SJCRH30 (cell line): ENCODE measurements around the gene CKAP2L. TPM values are rescaled to one million over a fixed set of nuclear protein-coding genes. Genes with fewer than 3 reads are reported as not detected.
"Not testable (repeated sequence)": the region's sequence is repeated elsewhere in the genome, so short reads cannot be mapped to it uniquely, and the experiment has no call there.

Experiments
- DNase-seq, 2 experiments: peaks; one replicate each; pipeline ENCODE4 v3.0.0-alpha.2; 2015 to 2020
- H3K27ac ChIP-seq: fragments of 250-450 bp; sonication (Bioruptor Pico); 2 replicates; pipeline ENCODE4 v1.5.1; 2020; ENCODE audit warnings: mild to moderate bottlenecking, moderate library complexity
- H3K27me3 ChIP-seq: fragments of 250-450 bp; sonication (Bioruptor Pico); 2 replicates; pipeline ENCODE4 v1.5.1; 2020; ENCODE audit warnings: mild to moderate bottlenecking, moderate library complexity
- H3K36me3 ChIP-seq: fragments of 250-450 bp; sonication (Bioruptor Pico); 2 replicates; pipeline ENCODE4 v1.5.1; 2020; ENCODE audit warnings: mild to moderate bottlenecking, moderate library complexity
- H3K4me1 ChIP-seq: fragments of 250-450 bp; sonication (Bioruptor Pico); 2 replicates; pipeline ENCODE4 v1.5.1; 2020; ENCODE audit warnings: mild to moderate bottlenecking, moderate library complexity
- H3K4me3 ChIP-seq: fragments of 250-450 bp; sonication (Bioruptor Pico); 2 replicates; pipeline ENCODE4 v1.5.1; 2020; ENCODE audit warnings: mild to moderate bottlenecking, moderate library complexity
- H3K9me3 ChIP-seq: fragments of 250-450 bp; sonication (Bioruptor Pico); replicated peaks from 2 replicates; pipeline ENCODE4 v1.5.1; 2020; ENCODE audit warnings: mild to moderate bottlenecking, moderate library complexity
- total RNA-seq: library from RNA; depleted of rRNA; stranded (reverse); fragments of >200 nt; shearing (Covaris generic); gene quantifications from 2 replicates; pipeline ENCODE4 v1.2.3, GENCODE V29; 2014

Gene CKAP2L
- total RNA-seq, 1 experiment from 2014 or later = 33.7 TPM

- not testable (repeated sequence) for H3K36me3 ChIP-seq, H3K9me3 ChIP-seq, DNase-seq, H3K27me3 ChIP-seq, H3K27ac ChIP-seq, H3K4me3 ChIP-seq, H3K4me1 ChIP-seq
Observed at GRCh38 chr2:112716826-112717352, 47.5 kb downstream of the CKAP2L start.

DNA sequence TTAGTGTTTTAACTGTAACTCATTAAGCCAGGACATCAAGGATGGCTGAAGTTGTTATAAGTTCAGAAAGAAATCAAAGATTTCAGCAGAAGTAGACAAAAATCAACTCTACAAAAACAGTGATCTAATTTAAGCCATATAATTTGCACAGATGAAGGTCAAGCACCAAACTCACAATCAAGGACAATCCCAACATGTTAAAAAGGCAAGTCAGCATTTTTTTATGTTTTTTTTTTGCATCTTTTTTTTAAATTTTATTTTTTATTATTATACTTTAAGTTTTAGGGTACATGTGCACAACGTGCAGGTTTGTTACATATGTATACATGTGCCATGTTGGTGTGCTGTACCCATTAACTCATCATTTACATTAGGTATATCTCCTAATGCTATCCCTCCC, 48.3 kb downstream of the CKAP2L start:
- not testable (repeated sequence) for H3K27me3 ChIP-seq, H3K36me3 ChIP-seq, DNase-seq, H3K4me1 ChIP-seq, H3K9me3 ChIP-seq, H3K4me3 ChIP-seq, H3K27ac ChIP-seq

DNA sequence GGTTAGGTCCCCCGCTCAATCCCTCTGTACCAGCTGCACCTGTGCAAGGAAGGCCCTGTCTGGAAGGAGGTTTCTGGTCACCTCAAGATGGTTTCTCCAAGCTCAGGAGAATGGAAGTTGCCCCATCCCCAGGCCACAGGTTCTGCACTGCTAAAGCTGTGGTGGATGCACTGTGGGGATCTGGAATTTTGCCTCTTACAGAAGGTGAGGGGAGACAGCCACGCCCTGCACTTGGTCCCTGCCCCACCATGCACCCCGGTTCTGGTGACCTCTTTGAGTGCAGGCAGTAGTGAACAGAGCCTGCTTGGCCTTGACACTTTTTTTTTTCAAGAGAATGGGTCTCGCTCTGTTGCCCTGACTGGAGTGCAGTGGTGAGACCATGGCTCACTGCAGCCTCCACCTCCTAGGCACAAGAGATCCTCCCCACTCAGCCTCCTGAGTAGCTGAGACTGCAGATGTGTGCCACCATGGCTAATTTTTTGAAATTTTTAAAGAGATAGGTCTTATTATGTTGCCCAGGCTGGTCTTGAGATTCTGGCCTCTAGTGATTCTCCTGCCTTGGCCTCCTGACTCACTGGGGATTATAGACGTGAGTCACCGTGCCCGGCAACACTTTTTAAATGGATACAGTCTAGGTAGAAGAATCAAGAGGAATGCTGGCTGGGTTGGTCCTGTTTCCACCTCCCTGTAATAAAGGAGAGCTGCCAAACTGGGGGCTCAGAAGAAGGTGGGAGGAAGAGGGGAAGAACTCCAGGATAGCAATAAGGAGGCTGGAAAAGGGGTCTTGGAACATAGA, 49.4 kb downstream of the CKAP2L start:
- no peak overlapping the region for H3K27ac ChIP-seq
- H3K27me3 ChIP-seq = no peaks in the 10 kb centered on the region; the same call in 1 of the 2 replicates
- no peak for DNase-seq
- H3K36me3 ChIP-seq = no peaks in the 10 kb centered on the region
- H3K4me3 ChIP-seq = no peak overlapping the region
- no peaks in the 10 kb centered on the region for H3K9me3 ChIP-seq
- H3K4me1 ChIP-seq = no peaks in the 10 kb centered on the region

GRCh38 chr2:112714331-112714730, 50.1 kb downstream of the CKAP2L start:
- no peak overlapping the region for H3K4me3 ChIP-seq
- no peaks in the 10 kb centered on the region; the same call in 1 of the 2 replicates for H3K27me3 ChIP-seq
- no peak for DNase-seq
- H3K27ac ChIP-seq = no peak overlapping the region
- H3K36me3 ChIP-seq = no peaks in the 10 kb centered on the region
- H3K9me3 ChIP-seq = no peaks in the 10 kb centered on the region
- no peaks in the 10 kb centered on the region for H3K4me1 ChIP-seq

DNA sequence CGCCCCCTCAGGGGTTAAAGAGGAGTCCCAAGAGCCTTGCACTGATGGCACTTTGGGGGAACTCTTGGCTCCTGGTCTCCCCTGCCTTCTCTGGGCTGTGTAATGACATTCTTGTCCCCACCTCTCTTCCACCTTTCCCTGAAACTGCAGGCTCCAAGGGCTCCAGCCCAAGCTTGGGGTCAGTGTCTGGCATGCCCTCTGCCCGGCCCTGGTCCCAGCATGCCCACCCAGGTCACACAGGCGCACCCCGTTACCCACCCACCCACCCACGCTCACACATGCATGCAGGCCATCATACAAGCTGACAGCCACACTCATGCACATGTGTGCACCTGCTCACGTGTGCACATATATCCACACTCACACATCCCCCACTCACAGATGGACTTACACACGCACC, 50.5 kb downstream of the CKAP2L start:
- no peaks in the 10 kb centered on the region for H3K4me1 ChIP-seq
- no peak for DNase-seq
- H3K4me3 ChIP-seq = no peak overlapping the region
- no peaks in the 10 kb centered on the region for H3K36me3 ChIP-seq
- H3K9me3 ChIP-seq = no peaks in the 10 kb centered on the region
- no peaks in the 10 kb centered on the region; the same call in 1 of the 2 replicates for H3K27me3 ChIP-seq
- H3K27ac ChIP-seq = no peak overlapping the region

DNA sequence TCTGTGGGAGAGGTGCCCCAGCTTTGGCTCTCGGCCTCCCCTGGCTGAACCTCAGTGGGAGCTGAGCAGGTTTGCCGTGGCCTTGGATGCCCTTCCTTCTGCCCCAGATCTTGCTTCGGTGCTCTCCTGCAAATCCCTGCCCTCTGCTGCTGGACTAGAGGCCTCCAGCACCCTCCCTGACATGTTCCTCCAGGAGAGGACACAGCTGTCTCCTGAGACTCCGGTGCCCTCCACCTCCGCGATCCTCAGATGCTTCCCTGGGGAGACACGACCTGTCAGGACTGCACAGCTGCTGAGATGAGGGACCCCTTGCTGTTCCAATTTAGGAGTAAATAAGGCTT, 50.9 kb downstream of the CKAP2L start:
- Histone ChIP-seq H3K36me3 (no peaks in the 10 kb centered on the region), H3K27ac (no peak overlapping the region), H3K4me3 (no peak overlapping the region), H3K9me3 (no peaks in the 10 kb centered on the region), H3K27me3 (no peaks in the 10 kb centered on the region; the same call in none of the 2 replicates), H3K4me1 (no peaks in the 10 kb centered on the region)
- no peak for DNase-seq

DNA sequence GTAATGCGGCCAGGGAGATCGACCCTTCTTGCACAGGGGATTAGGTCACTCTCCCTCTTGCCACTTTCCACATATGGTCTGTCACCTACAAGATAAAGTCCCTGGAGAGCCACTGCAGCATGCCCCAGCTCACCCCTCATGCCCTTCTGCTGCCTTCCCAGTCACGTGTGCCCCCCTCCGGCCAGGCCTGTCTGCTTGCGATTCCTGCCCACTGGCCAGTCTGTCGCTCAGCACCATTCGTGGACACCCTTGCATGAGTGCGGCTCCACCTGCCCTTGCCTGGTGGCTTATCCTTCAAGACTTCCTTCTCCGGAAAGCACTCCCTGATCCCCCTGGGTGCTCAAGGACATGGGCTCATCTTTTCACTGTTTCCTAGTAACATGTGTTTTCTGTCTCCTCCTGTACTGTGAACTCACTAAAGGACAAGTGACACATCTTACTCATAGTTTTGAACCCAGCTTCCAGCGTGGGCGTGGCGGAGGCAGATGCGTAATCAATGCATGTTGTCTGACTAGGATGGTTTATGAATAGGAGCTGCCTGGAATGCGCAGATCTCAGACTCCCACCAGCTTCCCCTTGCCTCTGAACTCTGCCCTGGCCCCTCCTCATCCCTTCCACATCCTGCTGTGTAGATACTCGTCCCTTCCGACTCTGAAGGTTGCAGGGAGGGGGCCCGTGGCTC, 51.4 kb downstream of the CKAP2L start:
- no peaks in the 10 kb centered on the region for H3K36me3 ChIP-seq
- H3K4me1 ChIP-seq = no peaks in the 10 kb centered on the region
- H3K4me3 ChIP-seq = no peak overlapping the region
- no peaks in the 10 kb centered on the region for H3K9me3 ChIP-seq
- H3K27ac ChIP-seq = no peak overlapping the region
- no peak for DNase-seq
- H3K27me3 ChIP-seq = no peaks in the 10 kb centered on the region; the same call in none of the 2 replicates

DNA sequence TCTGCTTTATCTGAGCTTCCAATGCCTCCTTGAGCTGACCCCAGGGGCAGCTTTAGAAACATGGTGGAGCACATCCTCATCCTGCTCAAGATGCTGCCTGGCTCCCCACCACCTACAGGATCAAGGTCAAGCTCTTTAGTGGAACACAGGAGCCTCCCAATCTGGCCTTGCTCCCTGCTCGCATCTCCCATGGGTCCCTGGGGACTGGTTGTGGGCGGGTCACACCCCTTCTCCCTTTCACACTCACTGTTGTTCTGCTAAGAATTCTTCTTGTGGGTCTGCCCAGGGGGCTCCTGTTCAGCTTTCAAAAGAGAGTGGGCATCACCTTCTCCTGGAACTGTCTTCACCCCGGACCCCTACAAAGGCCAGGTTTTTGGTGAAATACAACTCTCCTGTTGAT, 51.9 kb downstream of the CKAP2L start:
- no peak overlapping the region for H3K4me3 ChIP-seq
- no peaks in the 10 kb centered on the region for H3K36me3 ChIP-seq
- DNase-seq = no peak
- H3K27me3 ChIP-seq = no peaks in the 10 kb centered on the region; the same call in none of the 2 replicates
- H3K27ac ChIP-seq = no peak overlapping the region
- H3K9me3 ChIP-seq = no peaks in the 10 kb centered on the region
- no peaks in the 10 kb centered on the region for H3K4me1 ChIP-seq

DNA sequence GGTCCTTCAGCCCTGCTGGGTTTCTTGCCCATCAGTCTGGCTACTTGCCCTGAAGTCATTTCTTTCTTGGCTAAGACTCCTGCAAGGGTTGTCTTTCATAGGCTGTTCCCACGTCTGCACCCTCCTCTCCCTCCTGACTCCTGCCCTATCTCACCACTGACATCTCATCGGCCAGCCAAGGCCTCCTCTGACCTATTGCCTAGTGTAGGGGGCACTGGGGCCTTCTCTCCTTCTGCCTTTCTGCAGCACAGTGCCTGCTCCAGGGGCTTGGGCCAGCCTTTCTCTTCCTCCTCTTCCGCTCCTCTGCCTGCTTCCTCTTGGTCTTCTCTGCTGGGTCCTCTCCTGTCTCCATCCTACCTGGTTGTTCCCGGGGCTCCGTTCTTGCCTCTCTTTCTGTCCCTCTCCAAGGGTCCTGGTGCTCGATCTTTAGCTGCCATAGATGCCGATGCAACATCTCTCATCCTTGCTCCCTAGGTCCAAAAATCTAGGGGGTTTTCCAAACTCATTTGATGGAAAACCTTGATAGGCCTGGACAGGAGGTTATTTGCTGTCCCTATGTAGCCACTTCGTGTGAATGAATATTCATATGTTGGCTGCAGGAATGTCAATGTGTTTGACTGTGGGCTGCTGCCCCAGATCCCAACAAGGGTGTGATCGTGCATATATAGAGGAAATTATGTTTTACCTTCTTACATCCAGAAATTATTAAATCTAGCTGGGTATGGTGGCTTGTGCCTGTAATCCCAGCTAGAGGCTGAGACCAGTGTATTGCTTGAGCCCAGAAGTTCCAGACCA, 53.3 kb downstream of the CKAP2L start:
- Histone ChIP-seq H3K4me1 (no peaks in the 10 kb centered on the region), H3K36me3 (no peaks in the 10 kb centered on the region), H3K27me3 (no peaks in the 10 kb centered on the region; the same call in none of the 2 replicates), H3K9me3 (no peaks in the 10 kb centered on the region), H3K27ac (no peak overlapping the region), H3K4me3 (no peak overlapping the region)
- no peak for DNase-seq

GRCh38 chr2:112709703-112710102, 54.7 kb downstream of the CKAP2L start:
- H3K4me1 ChIP-seq = no peaks in the 10 kb centered on the region
- no peak for DNase-seq
- H3K9me3 ChIP-seq = no peaks in the 10 kb centered on the region
- no peak overlapping the region for H3K4me3 ChIP-seq
- H3K27me3 ChIP-seq = no peaks in the 10 kb centered on the region; the same call in none of the 2 replicates
- H3K27ac ChIP-seq = no peak overlapping the region
- H3K36me3 ChIP-seq = no peaks in the 10 kb centered on the region

DNA sequence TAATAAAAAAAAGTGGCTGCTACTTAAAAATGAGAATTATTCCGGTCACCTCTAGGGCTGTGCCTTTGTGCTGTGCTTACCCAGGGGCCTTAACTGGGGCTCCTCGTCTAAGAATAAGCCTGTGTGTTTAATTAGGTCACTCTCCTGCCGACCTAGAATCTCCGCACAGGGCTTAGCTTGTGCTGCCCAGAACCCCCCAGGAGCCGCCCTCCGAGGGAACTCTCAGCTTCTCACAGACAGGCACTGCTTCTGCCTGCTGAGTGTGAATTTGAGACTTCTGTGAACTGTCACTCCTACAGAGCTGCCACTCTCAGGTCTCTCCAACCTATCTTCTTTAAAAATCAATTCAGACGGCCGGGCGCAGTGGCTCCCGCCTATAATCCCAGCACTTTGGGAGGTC, 55.4 kb downstream of the CKAP2L start:
- Histone ChIP-seq H3K27ac (no peak overlapping the region), H3K36me3 (no peaks in the 10 kb centered on the region), H3K4me3 (no peak overlapping the region), H3K4me1 (no peaks in the 10 kb centered on the region), H3K27me3 (no peaks in the 10 kb centered on the region; the same call in none of the 2 replicates), H3K9me3 (no peaks in the 10 kb centered on the region)
- no peak for DNase-seq

- not testable (repeated sequence) for H3K36me3 ChIP-seq, H3K27me3 ChIP-seq, H3K4me1 ChIP-seq, H3K9me3 ChIP-seq, H3K27ac ChIP-seq, H3K4me3 ChIP-seq, DNase-seq
Observed at GRCh38 chr2:112706947-112707346, 57.5 kb downstream of the CKAP2L start.

- no peaks in the 10 kb centered on the region; the same call in 1 of the 2 replicates for H3K27me3 ChIP-seq
- no peak for DNase-seq
- H3K4me3 ChIP-seq = no peak overlapping the region
- H3K27ac ChIP-seq = no peak overlapping the region
- no peaks in the 10 kb centered on the region for H3K4me1 ChIP-seq
- no peaks in the 10 kb centered on the region for H3K36me3 ChIP-seq
- H3K9me3 ChIP-seq = no peaks in the 10 kb centered on the region
Observed at GRCh38 chr2:112706170-112706664, 58.2 kb downstream of the CKAP2L start.

DNA sequence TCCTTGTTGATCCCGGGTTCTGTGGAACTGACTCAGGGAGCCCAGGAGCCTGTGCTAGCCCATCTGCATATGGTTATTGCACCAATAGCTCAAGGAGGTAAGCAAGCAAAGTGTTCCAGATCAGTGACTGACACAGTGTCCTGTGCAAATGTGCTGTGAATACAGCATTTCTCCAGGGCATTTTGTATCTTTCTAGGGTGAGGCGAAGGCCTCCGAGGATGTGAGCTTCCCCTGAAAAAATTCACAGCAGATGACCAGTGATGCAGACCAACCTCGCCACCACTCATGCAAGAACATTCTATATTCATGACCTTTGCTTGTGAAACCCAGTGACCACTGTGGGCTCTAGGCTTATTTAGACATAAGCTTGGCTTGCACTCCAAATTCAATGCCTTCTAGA, 58.8 kb downstream of the CKAP2L start:
- Histone ChIP-seq H3K4me1 (no peaks in the 10 kb centered on the region), H3K27ac (no peak overlapping the region)

More for the DNA sequence above, 58.8 kb downstream of the CKAP2L start:
- no peak overlapping the region for H3K4me3 ChIP-seq
- H3K27me3 ChIP-seq = no peaks in the 10 kb centered on the region; the same call in 1 of the 2 replicates
- no peaks in the 10 kb centered on the region for H3K36me3 ChIP-seq
- no peaks in the 10 kb centered on the region for H3K9me3 ChIP-seq
- DNase-seq = no peak
